Measurements from ENCODE around the gene CXCL14. TPM values are rescaled to one million over a fixed set of nuclear protein-coding genes. Genes with fewer than 3 reads are reported as not detected.
A peak's percentile ranks its signal among the peaks of the same experiment; 100 is the strongest.

CXCL14 gene
- total and polyA plus RNA-seq, 7 donors = 2.6 to 28.9 (median 21.4) TPM

DNA sequence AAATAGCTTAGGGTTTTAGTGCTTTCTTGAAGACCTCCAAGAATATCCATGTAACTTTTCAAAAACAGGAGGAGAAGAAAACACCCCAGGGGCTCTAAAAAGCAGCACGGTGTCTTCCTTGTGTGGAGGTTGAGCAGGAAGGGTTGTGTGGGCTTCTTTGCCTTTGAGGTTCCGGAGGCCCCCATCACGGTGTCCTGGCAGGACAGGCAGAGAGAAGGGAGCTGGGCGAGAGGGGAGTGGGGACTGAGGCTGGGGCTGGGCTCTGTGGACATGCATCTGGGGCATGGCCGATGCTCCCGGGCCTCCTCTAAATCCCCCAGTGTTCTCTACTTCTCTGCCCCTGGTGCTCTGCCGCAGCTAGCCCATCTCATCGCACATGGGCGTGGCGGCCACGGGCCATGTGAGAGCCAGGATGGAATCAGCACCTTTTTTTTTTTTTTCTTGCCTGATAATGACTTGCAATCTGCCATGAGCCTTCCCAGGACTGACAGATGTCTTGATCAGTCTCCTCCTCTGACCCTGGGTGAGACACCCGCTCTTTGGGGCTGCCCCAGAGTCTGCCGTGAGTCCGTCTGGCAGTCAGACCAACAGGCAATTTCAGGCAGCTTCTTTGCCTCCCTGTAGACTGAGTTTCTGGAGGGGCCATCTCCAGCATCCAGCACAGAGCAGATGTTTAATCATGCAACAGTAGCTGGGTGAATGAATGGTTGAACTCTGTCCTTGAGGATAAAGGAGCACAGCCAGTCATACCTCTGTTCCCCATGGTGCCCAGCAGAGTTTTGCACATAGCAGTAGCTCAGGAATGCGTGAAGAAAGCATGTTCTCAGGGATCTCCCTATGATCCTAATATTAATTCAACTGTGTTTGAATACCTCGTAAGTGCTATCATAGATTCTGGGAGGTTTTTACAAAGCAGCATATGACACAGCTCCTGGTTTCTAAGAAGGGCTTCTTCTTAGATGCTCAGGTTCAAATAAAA is 12.1 kb downstream of the CXCL14 start:
- ATAC-seq (peak in 3 of 4 donors; percentile 8 to 22 (median 11)), DNase-seq (no peak)

DNA sequence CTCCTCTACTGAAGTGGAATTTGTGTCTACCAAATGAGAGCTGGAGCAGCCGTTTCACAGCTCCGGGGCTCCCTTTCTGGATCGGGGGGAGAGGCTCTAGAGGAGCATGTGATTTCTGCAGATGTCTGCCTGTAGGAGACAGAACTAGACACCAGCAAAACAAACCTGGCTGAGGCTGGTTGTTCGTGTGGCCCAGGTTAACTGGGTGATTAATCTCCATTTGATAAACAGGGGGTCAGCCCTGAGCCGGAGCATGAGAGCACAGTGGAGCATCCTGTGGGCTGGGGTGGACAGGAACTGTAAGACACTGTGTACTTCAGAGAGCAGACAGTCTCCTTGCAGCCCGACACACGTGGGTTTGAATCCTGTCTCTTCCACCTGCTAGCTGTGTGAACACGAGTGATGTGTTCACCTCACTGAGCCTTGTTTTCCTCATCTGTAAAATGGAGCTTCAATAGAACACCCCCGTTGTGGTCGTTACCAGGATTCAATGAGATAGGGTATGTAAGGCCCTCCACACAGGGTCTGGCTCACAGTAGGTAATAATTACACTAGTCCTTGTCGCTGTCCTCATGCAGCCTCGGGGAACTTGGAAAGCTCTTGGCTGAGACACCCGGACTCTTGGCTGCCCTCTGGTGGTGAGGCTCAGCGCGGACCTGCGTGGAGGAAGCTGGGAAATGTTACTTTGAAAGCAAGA is 12.9 kb downstream of the CXCL14 start:
- intact Hi-C loops (cut with DNase I) = loop anchor here in 1 of 2 donors (10.0 kb wide), 1 partner anchor 159 kb away; no protein-coding TSS in a partner anchor
- TF ChIP-seq CTCF (IDR thresholded peaks at IDR 0.05) = peak; percentile 86
- no peaks in the 10 kb centered on the region for H3K27me3 ChIP-seq (ENCODE audit: insufficient read depth in 3 of 3, low read length in 2 of 3)
- WGBS, 3 donors = 33 to 43% (median 34%) methylated on average over 16 of the region's 16 CpGs
- DNase-seq (peak; percentile 69 to 88), ATAC-seq (peak; percentile 78 to 88 (median 82))
- no peak overlapping the region for H3K27ac ChIP-seq
- H3K4me3 ChIP-seq = no peak overlapping the region
- H3K9me3 ChIP-seq = no peaks in the 10 kb centered on the region
- H3K4me1 ChIP-seq = no peaks in the 10 kb centered on the region
- no peaks in the 10 kb centered on the region for H3K36me3 ChIP-seq (ENCODE audit: insufficient read depth in 1 of 2, low read depth in 1 of 2)

More for the DNA sequence above, 12.1 kb downstream of the CXCL14 start:
- WGBS, 3 donors = 76 to 85% (median 84%) methylated on average over 16 of the region's 16 CpGs
- no peak for TF ChIP-seq CTCF (IDR thresholded peaks at IDR 0.05)
- Histone ChIP-seq H3K4me3 (no peak overlapping the region), H3K36me3 (ENCODE audit: insufficient read depth in 1 of 2, low read depth in 1 of 2) (no peaks in the 10 kb centered on the region), H3K27ac (no peak overlapping the region), H3K27me3 (ENCODE audit: insufficient read depth in 3 of 3, low read length in 2 of 3) (peaks cover 0 to under 1% (median 0%) of the 10 kb centered on the region in 3 donors), H3K4me1 (no peaks in the 10 kb centered on the region), H3K9me3 (no peaks in the 10 kb centered on the region)
- intact Hi-C loops (cut with DNase I) = loop anchor here in 1 of 2 donors (10.0 kb wide), 1 partner anchor 158 kb away; no protein-coding TSS in a partner anchor

- no peaks in the 10 kb centered on the region for H3K9me3 ChIP-seq
- intact Hi-C loops (cut with DNase I) = loop anchor here in 1 of 2 donors (10.0 kb wide), 1 partner anchor 160 kb away; no protein-coding TSS in a partner anchor
- ATAC-seq (no peak), DNase-seq (no peak)
- WGBS, 3 donors = 78 to 85% (median 81%) methylated on average over 6 of the region's 6 CpGs
- H3K27me3 ChIP-seq (ENCODE audit: insufficient read depth in 3 of 3, low read length in 2 of 3) = no peaks in the 10 kb centered on the region
- no peak overlapping the region for H3K27ac ChIP-seq
- no peaks in the 10 kb centered on the region for H3K36me3 ChIP-seq (ENCODE audit: insufficient read depth in 1 of 2, low read depth in 1 of 2)
- no peak for TF ChIP-seq CTCF (IDR thresholded peaks at IDR 0.05)
- no peak overlapping the region for H3K4me3 ChIP-seq
- H3K4me1 ChIP-seq = no peaks in the 10 kb centered on the region
Measured at GRCh38 chr5:135565266-135565665, 13.5 kb downstream of the CXCL14 start.

GRCh38 chr5:135564331-135564730 is 14.5 kb downstream of the CXCL14 start:
- Histone ChIP-seq H3K27me3 (ENCODE audit: insufficient read depth in 3 of 3, low read length in 2 of 3) (peaks cover 0 to 5% (median 0%) of the 10 kb centered on the region in 3 donors), H3K4me1 (no peaks in the 10 kb centered on the region), H3K4me3 (no peak overlapping the region), H3K9me3 (no peaks in the 10 kb centered on the region), H3K27ac (no peak overlapping the region), H3K36me3 (ENCODE audit: insufficient read depth in 1 of 2, low read depth in 1 of 2) (no peaks in the 10 kb centered on the region)
- ATAC-seq = no peak
- no peak for DNase-seq
- no peak for TF ChIP-seq CTCF (IDR thresholded peaks at IDR 0.05)
- 76 to 78% (median 76%) methylated on average over 5 of the region's 5 CpGs for WGBS, 3 donors
- intact Hi-C loops (cut with DNase I) = loop anchor here (5.0 to 10.0 kb wide), 2 partner anchors 160 to 268 kb away; partner anchors contain the start of gene SLC25A48 (in 1 of the 2)
